A549 (cell line): ENCODE measurements around the gene BASP1. TPM values are rescaled to one million over a fixed set of nuclear protein-coding genes. Genes with fewer than 3 reads are reported as not detected.

Experiments
- ATOH8 ChIP-seq: fragments of 250-450 bp; sonication (Bioruptor Pico); IDR thresholded peaks from 2 replicates; pipeline ENCODE4 v1.5.0; 2020; ENCODE audit warnings: low read depth, mild to moderate bottlenecking, moderate library complexity
- CEBPB ChIP-seq, 2 experiments: fragments of >200 bp in 1 of 2; sonication (Bioruptor Twin) in 1 of 2; formaldehyde crosslinking in 1 of 2; IDR thresholded peaks; 2 replicates each; pipeline ENCODE4 v1.6.1; 2012 to 2016
- CHD2 ChIP-seq: fragments of 150-350 bp; IDR thresholded peaks from 2 replicates; pipeline ENCODE4 v1.6.1; 2014; ENCODE audit warnings: low read length; ENCODE audit not compliant: partially characterized antibody
- CHD4 ChIP-seq: fragments of 200-600 bp; sonication (generic); IDR thresholded peaks from 2 replicates; pipeline ENCODE4 v1.6.1; 2016; ENCODE audit warnings: antibody characterized with exemption, mild to moderate bottlenecking, borderline replicate concordance
- E2F6 ChIP-seq: IDR thresholded peaks from 2 replicates; pipeline ENCODE4 v1.6.1; 2012; ENCODE audit warnings: low read depth, borderline replicate concordance
- EHF ChIP-seq: fragments of 250-450 bp; sonication (Bioruptor Pico); IDR thresholded peaks from 2 replicates; pipeline ENCODE4 v1.5.0; 2020; ENCODE audit warnings: mild to moderate bottlenecking
- EP300 ChIP-seq, 2 experiments: fragments of >200 bp; sonication (Bioruptor Twin); formaldehyde crosslinking; IDR thresholded peaks; 2 replicates in 1 of 2; 3 replicates in 1 of 2; pipeline ENCODE4 v1.6.1; 2016 to 2017
- FOSB ChIP-seq: fragments of 250-450 bp; sonication (Bioruptor Pico); IDR thresholded peaks from 2 replicates; pipeline ENCODE4 v1.5.0; 2020; ENCODE audit warnings: mild to moderate bottlenecking, moderate library complexity
- HES2 ChIP-seq: fragments of >200 bp; sonication (Bioruptor Twin); formaldehyde crosslinking; IDR thresholded peaks from 2 replicates; pipeline ENCODE4 v1.6.1; 2016
- HEYL ChIP-seq: fragments of 250-450 bp; sonication (Bioruptor Pico); IDR thresholded peaks from 2 replicates; pipeline ENCODE4 v1.8.0; 2021; ENCODE audit warnings: mild to moderate bottlenecking, moderate library complexity
- HMGXB4 ChIP-seq: fragments of 250-450 bp; sonication (Bioruptor Pico); IDR thresholded peaks from 2 replicates; pipeline ENCODE4 v1.5.0; 2021; ENCODE audit warnings: mild to moderate bottlenecking, moderate library complexity, borderline replicate concordance
- HOXA7 ChIP-seq: fragments of 250-450 bp; sonication (Bioruptor Pico); IDR thresholded peaks from 2 replicates; pipeline ENCODE4 v1.5.0; 2020; ENCODE audit warnings: mild to moderate bottlenecking, moderate library complexity
- HOXB13 ChIP-seq: fragments of 250-450 bp; sonication (Bioruptor Pico); IDR thresholded peaks from 2 replicates; pipeline ENCODE4 v1.5.0; 2020; ENCODE audit warnings: low read depth, mild to moderate bottlenecking, moderate library complexity
- HOXB5 ChIP-seq: fragments of 250-450 bp; sonication (Bioruptor Pico); IDR thresholded peaks from 2 replicates; pipeline ENCODE4 v1.5.0; 2020; ENCODE audit warnings: mild to moderate bottlenecking, moderate library complexity
- JUN ChIP-seq, 2 experiments: fragments of >200 bp; sonication (Bioruptor Twin); formaldehyde crosslinking; IDR thresholded peaks; 2 replicates in 1 of 2; 3 replicates in 1 of 2; pipeline ENCODE4 v1.6.1; 2016 to 2017
- JUNB ChIP-seq: fragments of >200 bp; sonication (Bioruptor Twin); formaldehyde crosslinking; IDR thresholded peaks from 2 replicates; pipeline ENCODE4 v1.6.1; 2016
- KDM1A ChIP-seq: fragments of 200-600 bp; sonication (generic); IDR thresholded peaks from 2 replicates; pipeline ENCODE4 v1.6.1; 2016; ENCODE audit warnings: low read depth, mild to moderate bottlenecking
- KDM5A ChIP-seq: fragments of 200-600 bp; sonication (generic); IDR thresholded peaks from 2 replicates; pipeline ENCODE4 v1.6.1; 2016; ENCODE audit warnings: antibody characterized with exemption, mild to moderate bottlenecking
- MAFK ChIP-seq: fragments of 450-650 bp; IDR thresholded peaks from 2 replicates; pipeline ENCODE4 v1.6.1; 2014; ENCODE audit not compliant: partially characterized antibody
- MAZ ChIP-seq: fragments of 150-350 bp; IDR thresholded peaks from 2 replicates; pipeline ENCODE4 v1.6.1; 2014; ENCODE audit warnings: antibody characterized with exemption, low read depth, low read length, borderline replicate concordance
- MYC ChIP-seq: IDR thresholded peaks from 2 replicates; pipeline ENCODE4 v1.6.1; 2012; ENCODE audit warnings: mild to moderate bottlenecking, inconsistent platforms, low read length, improper control_type of control experiment, borderline replicate concordance
- NPAS2 ChIP-seq: fragments of 250-450 bp; sonication (Bioruptor Pico); IDR thresholded peaks from 2 replicates; pipeline ENCODE4 v1.8.0; 2022; ENCODE audit warnings: mild to moderate bottlenecking, moderate library complexity, borderline replicate concordance
- NR3C1 ChIP-seq: fragments of >200 bp; sonication (Bioruptor Twin); formaldehyde crosslinking; IDR thresholded peaks from 3 replicates; pipeline ENCODE4 v1.6.1; 2017
- PBX3 ChIP-seq: IDR thresholded peaks from 2 replicates; pipeline ENCODE4 v1.6.1; 2012
- PHF8 ChIP-seq: fragments of 200-600 bp; sonication (generic); IDR thresholded peaks from 2 replicates; pipeline ENCODE4 v1.6.1; 2016; ENCODE audit warnings: low read depth, mild to moderate bottlenecking, antibody characterized with exemption, moderate library complexity, borderline replicate concordance
- POLR2A ChIP-seq: IDR thresholded peaks from 2 replicates; pipeline ENCODE4 v1.6.1; 2012; ENCODE audit warnings: mild to moderate bottlenecking, low read length
- RAD21 ChIP-seq, 2 experiments: fragments of >200 bp in 1 of 2; sonication (Bioruptor Twin) in 1 of 2; formaldehyde crosslinking in 1 of 2; IDR thresholded peaks in 1 of 2; conservative IDR thresholded peaks in 1 of 2; 2 replicates in 1 of 2; 3 replicates in 1 of 2; pipeline ENCODE4 v1.6.1; 2012 to 2018; ENCODE audit warnings: inconsistent platforms in 1 of 2
- RCOR1 ChIP-seq: fragments of 150-350 bp; IDR thresholded peaks from 2 replicates; pipeline ENCODE4 v1.6.1; 2014; ENCODE audit warnings: antibody characterized with exemption, low read length, low read depth
- REST ChIP-seq: fragments of 200-600 bp; sonication (generic); IDR thresholded peaks from 2 replicates; pipeline ENCODE4 v1.6.1; 2016; ENCODE audit warnings: antibody characterized with exemption, mild to moderate bottlenecking, moderate library complexity
- RFX5 ChIP-seq: fragments of 450-650 bp; IDR thresholded peaks from 2 replicates; pipeline ENCODE4 v1.7.1; 2014; ENCODE audit warnings: antibody characterized with exemption, mild to moderate bottlenecking, moderate library complexity
- TP53 ChIP-seq: fragments of 250-450 bp; sonication (Bioruptor Pico); IDR thresholded peaks from 2 replicates; pipeline ENCODE4 v1.5.0; 2021; ENCODE audit warnings: mild to moderate bottlenecking, moderate library complexity
- USF2 ChIP-seq: fragments of 450-650 bp; IDR thresholded peaks from 2 replicates; pipeline ENCODE4 v1.6.1; 2014; ENCODE audit warnings: antibody characterized with exemption
- ZC3H11A ChIP-seq: fragments of 450-650 bp; IDR thresholded peaks from 2 replicates; pipeline ENCODE4 v1.6.1; 2014; ENCODE audit warnings: antibody characterized with exemption, mild to moderate bottlenecking
- polyA plus RNA-seq, 4 experiments: library from polyadenylated mRNA; depleted of rRNA in 3 of 4; stranded (reverse); fragments of >200 nt; fragmentation: RNase III in 1 of 4; extraction: RNeasy Plus Mini Kit Qiagen cat#74134 plus additional on column Dnase treatment in 1 of 4; gene quantifications; 2 replicates in 3 of 4; 3 replicates in 1 of 4; pipeline ENCODE4 v1.2.3, GENCODE V29; 2011 to 2017

BASP1 gene
- polyA plus RNA-seq, 2 of the 4 experiments (the other 2 are of a cell fraction): 391 to 454 TPM

- no peak for TF ChIP-seq REST
- 0 out of 2 replicates have a peak, but pooled peaks have one; percentile 30 for TF ChIP-seq MYC
- TF ChIP-seq JUNB: peak; percentile 99
- TF ChIP-seq JUN (IDR thresholded peaks at IDR 0.05): peak; percentile 100
- TF ChIP-seq HMGXB4 (CRISPR knock-in tag): no peak; the same call in 1 of the 2 replicates
- peak; percentile 97 for TF ChIP-seq MAFK
- peak; percentile 100 for TF ChIP-seq EP300 (IDR thresholded peaks at IDR 0.05)
- peak; percentile 97 for TF ChIP-seq EHF (CRISPR knock-in tag)
- no peak; the same call in 1 of the 2 replicates for TF ChIP-seq MAZ
- no peak for TF ChIP-seq RCOR1
- TF ChIP-seq RFX5: no peak
- peak; percentile 98 for TF ChIP-seq FOSB
- TF ChIP-seq RAD21 (conservative IDR thresholded peaks at IDR 0.05 in 1 of 2, IDR thresholded peaks at IDR 0.05 in 1 of 2): peak; percentile 47 to 88
- TF ChIP-seq PBX3: peak; percentile 94
- no peak for TF ChIP-seq CHD2
- TF ChIP-seq POLR2A: no peak
- no peak for TF ChIP-seq NPAS2
- TF ChIP-seq ZC3H11A: no peak
- TF ChIP-seq CEBPB (IDR thresholded peaks at IDR 0.05): peak; percentile 99 to 100
- peak; percentile 89 for TF ChIP-seq ATOH8 (CRISPR knock-in tag)
- peak; percentile 96 for TF ChIP-seq HOXB5
- TF ChIP-seq HES2: peak; percentile 98
- no peak; the same call in 1 of the 2 replicates for TF ChIP-seq TP53 (CRISPR knock-in tag)
- TF ChIP-seq KDM1A: no peak
- no peak for TF ChIP-seq USF2
- no peak for TF ChIP-seq NR3C1
- TF ChIP-seq HOXA7 (CRISPR knock-in tag): peak; percentile 98
- peak; percentile 100 for TF ChIP-seq HOXB13
- TF ChIP-seq CHD4: no peak
- TF ChIP-seq KDM5A: no peak
- peak; percentile 97 for TF ChIP-seq HEYL (CRISPR knock-in tag)
- TF ChIP-seq E2F6: peak; percentile 55
- TF ChIP-seq PHF8: no peak
These were observed 88.7 kb downstream of the BASP1 start (continued) for GRCh38 chr5:17305964-17306725.
